NCI-H748 (cell line): ENCODE results near the gene EIF3L.
"Not testable (repeated sequence)": the region's sequence is repeated elsewhere in the genome, so short reads cannot be mapped to it uniquely, and the experiment has no call there.

Source experiments
- DNase-seq: peaks from one replicate; lab custom pipeline; 2025; ENCODE audit not compliant: unreplicated experiment; lab: John Stamatoyannopoulos, UW

The EIF3L gene

GRCh38 chr22:37849089-37849751 is at the start of gene EIF3L:
TSS of gene EIF3L (plus strand) at chr22:37849419. CDS start at chr22:37849450, 31 bp downstream.
- peak; percentile 88 for DNase-seq

- DNase-seq: not testable (repeated sequence)
Observed at GRCh38 chr22:37799979-37800378, 49.2 kb upstream of the EIF3L start.

- DNase-seq: peak; percentile 52
Observed at GRCh38 chr22:37801946-37802309, 47.3 kb upstream of the EIF3L start.

GRCh38 chr22:37802310-37803194 is 46.7 kb upstream of the EIF3L start:
- DNase-seq: peak; percentile 61

- DNase-seq: peak; percentile 90
Observed at GRCh38 chr22:37803195-37803638, 46.0 kb upstream of the EIF3L start.

GRCh38 chr22:37803639-37804351 is 45.4 kb upstream of the EIF3L start:
- DNase-seq: peak; percentile 90

- peak; percentile 19 for DNase-seq
Observed at GRCh38 chr22:37804352-37804880, 44.8 kb upstream of the EIF3L start.

GRCh38 chr22:37804881-37805809 is 44.1 kb upstream of the EIF3L start:
- DNase-seq: peak; percentile 80

GRCh38 chr22:37805810-37806277 is 43.4 kb upstream of the EIF3L start:
- DNase-seq: no peak

GRCh38 chr22:37806409-37807333 is 42.5 kb upstream of the EIF3L start:
- DNase-seq: peak; percentile 23

- peak; percentile 93 for DNase-seq
Observed at GRCh38 chr22:37807410-37808293, 41.6 kb upstream of the EIF3L start, which contains the start of gene GCAT. TSS of gene GCAT (plus strand) at chr22:37807934. CDS start at chr22:37807968, 34 bp downstream.

GRCh38 chr22:37808294-37808657 is 40.9 kb upstream of the EIF3L start:
- DNase-seq: no peak

- no peak for DNase-seq
Observed at GRCh38 chr22:37809672-37810333, 39.4 kb upstream of the EIF3L start.

GRCh38 chr22:37811867-37812266 is 37.4 kb upstream of the EIF3L start:
- no peak for DNase-seq

GRCh38 chr22:37812869-37813678 is 36.1 kb upstream of the EIF3L start:
- DNase-seq: no peak

- no peak for DNase-seq
Observed at GRCh38 chr22:37815593-37815992, 33.6 kb upstream of the EIF3L start.
